H9 (cell line): ENCODE measurements around the gene SLC30A7. TPM values are rescaled to one million over a fixed set of nuclear protein-coding genes. Genes with fewer than 3 reads are reported as not detected.

Experiments
- DNase-seq: peaks from one replicate; pipeline ENCODE4 v3.0.0-alpha.2; 2017
- H2AFZ ChIP-seq: one replicate; pipeline ENCODE4 v1.6.1; 2013; ENCODE audit warnings: mild to moderate bottlenecking, low read length, control low read depth, moderate library complexity
- H2AK5ac ChIP-seq: 2 replicates; pipeline ENCODE4 v1.6.1; 2013; ENCODE audit warnings: low read length, control low read depth, mixed read lengths; ENCODE audit not compliant: insufficient read length
- H2BK120ac ChIP-seq: one replicate; pipeline ENCODE4 v1.6.1; 2013; ENCODE audit warnings: low read depth, mild to moderate bottlenecking, low read length, control low read depth, inconsistent platforms; ENCODE audit not compliant: poor library complexity, severe bottlenecking
- H2BK12ac ChIP-seq: 2 replicates; pipeline ENCODE4 v1.6.1; 2013; ENCODE audit warnings: low read length, control low read depth, mixed read lengths, low read depth; ENCODE audit not compliant: insufficient read length
- H2BK15ac ChIP-seq: 2 replicates; pipeline ENCODE4 v1.6.1; 2013; ENCODE audit warnings: low read depth, low read length, control low read depth
- H2BK20ac ChIP-seq: one replicate; pipeline ENCODE4 v1.6.1; 2013; ENCODE audit warnings: low read depth, mild to moderate bottlenecking, low read length, control low read depth, inconsistent platforms; ENCODE audit not compliant: poor library complexity, severe bottlenecking
- H2BK5ac ChIP-seq: 2 replicates; pipeline ENCODE4 v1.6.1; 2013; ENCODE audit warnings: low read length, control low read depth, mixed read lengths; ENCODE audit not compliant: insufficient read length
- H3K14ac ChIP-seq: 2 replicates; pipeline ENCODE4 v1.6.1; 2013; ENCODE audit warnings: low read length, control low read depth; ENCODE audit not compliant: insufficient read depth
- H3K18ac ChIP-seq: 2 replicates; pipeline ENCODE4 v1.6.1; 2013; ENCODE audit warnings: low read depth, mild to moderate bottlenecking, mixed read lengths, low read length, control low read depth; ENCODE audit not compliant: insufficient read length
- H3K23ac ChIP-seq: 2 replicates; pipeline ENCODE4 v1.6.1; 2013; ENCODE audit warnings: low read length, control low read depth, mixed read lengths, low read depth; ENCODE audit not compliant: insufficient read length
- H3K23me2 ChIP-seq: 2 replicates; pipeline ENCODE4 v1.6.1; 2013; ENCODE audit warnings: low read depth, mild to moderate bottlenecking, mixed read lengths, low read length, control low read depth; ENCODE audit not compliant: insufficient read length, poor library complexity, severe bottlenecking
- H3K27ac ChIP-seq: 2 replicates; pipeline ENCODE4 v1.5.1; 2013; ENCODE audit warnings: low read length, control low read depth, mixed read lengths, low read depth; ENCODE audit not compliant: insufficient read length
- H3K27me3 ChIP-seq: 2 replicates; pipeline ENCODE4 v1.6.1; 2013; ENCODE audit warnings: low read length, control low read depth, inconsistent platforms; ENCODE audit not compliant: insufficient read depth
- H3K4ac ChIP-seq: 2 replicates; pipeline ENCODE4 v1.6.1; 2013; ENCODE audit warnings: low read depth, mild to moderate bottlenecking, control low read depth, inconsistent platforms, low read length, moderate library complexity
- H3K4me1 ChIP-seq: 2 replicates; pipeline ENCODE4 v1.6.1; 2013; ENCODE audit warnings: low read length, control low read depth, inconsistent platforms; ENCODE audit not compliant: insufficient read depth
- H3K4me2 ChIP-seq: 2 replicates; pipeline ENCODE4 v1.6.1; 2013; ENCODE audit warnings: low read length, control low read depth, mixed read lengths; ENCODE audit not compliant: insufficient read length, insufficient read depth
- H3K56ac ChIP-seq: 2 replicates; pipeline ENCODE4 v1.6.1; 2013; ENCODE audit warnings: low read depth, mild to moderate bottlenecking, mixed read lengths, low read length, control low read depth; ENCODE audit not compliant: insufficient read length
- H3K79me1 ChIP-seq: 2 replicates; pipeline ENCODE4 v1.6.1; 2013; ENCODE audit warnings: low read depth, mild to moderate bottlenecking, moderate library complexity, low read length, control low read depth, inconsistent platforms; ENCODE audit not compliant: insufficient read depth, poor library complexity, severe bottlenecking
- H3K79me2 ChIP-seq: 2 replicates; pipeline ENCODE4 v1.6.1; 2013; ENCODE audit warnings: low read length, control low read depth, inconsistent platforms; ENCODE audit not compliant: insufficient read depth
- H3K9ac ChIP-seq: 2 replicates; pipeline ENCODE4 v1.6.1; 2013; ENCODE audit warnings: low read length, control low read depth, mixed read lengths; ENCODE audit not compliant: insufficient read length; ENCODE audit errors: extremely low read depth
- H3K9me3 ChIP-seq: one replicate; pipeline ENCODE4 v1.6.1; 2013; ENCODE audit warnings: low read depth, low read length, inconsistent platforms; ENCODE audit not compliant: control insufficient read depth
- H3T11ph ChIP-seq: one replicate; pipeline ENCODE4 v1.6.1; 2013; ENCODE audit warnings: mild to moderate bottlenecking, low read length, control low read depth, inconsistent platforms
- H4K20me1 ChIP-seq: one replicate; pipeline ENCODE4 v1.6.1; 2013; ENCODE audit not compliant: control insufficient read depth, insufficient read length, insufficient read depth
- H4K5ac ChIP-seq: 2 replicates; pipeline ENCODE4 v1.6.1; 2013; ENCODE audit warnings: low read depth, mild to moderate bottlenecking, mixed read lengths, low read length, control low read depth; ENCODE audit not compliant: insufficient read length
- H4K8ac ChIP-seq: replicated peaks from 2 replicates; pipeline ENCODE4 v1.6.1; 2013; ENCODE audit warnings: low read length, control low read depth, mixed read lengths, low read depth; ENCODE audit not compliant: insufficient read length
- H4K91ac ChIP-seq: 2 replicates; pipeline ENCODE4 v1.6.1; 2013; ENCODE audit warnings: low read depth, mild to moderate bottlenecking, moderate library complexity, mixed read lengths, low read length, control low read depth; ENCODE audit not compliant: insufficient read length
- H3K27ac Mint-ChIP-seq, 3 experiments: 2 replicates in 2 of 3; 3 replicates in 1 of 3; pipeline ENCODE4 v1.8.0; 2020 to 2021; ENCODE audit warnings: mixed read lengths in 3 of 3, mild to moderate bottlenecking in 1 of 3, moderate library complexity in 1 of 3
- H3K27me3 Mint-ChIP-seq: 2 replicates; pipeline ENCODE4 v1.8.0; 2021; ENCODE audit warnings: low read depth, mild to moderate bottlenecking, moderate library complexity, mixed read lengths
- H3K36me3 Mint-ChIP-seq, 3 experiments: 2 replicates in 2 of 3; 3 replicates in 1 of 3; pipeline ENCODE4 v1.8.0; 2020 to 2021; ENCODE audit warnings: low read depth in 3 of 3, mixed read lengths in 3 of 3; ENCODE audit not compliant: insufficient read depth in 1 of 3
- H3K4me1 Mint-ChIP-seq, 2 experiments: 2 replicates each; pipeline ENCODE4 v1.8.0; 2020; ENCODE audit warnings: mixed read lengths in 2 of 2
- H3K4me3 Mint-ChIP-seq, 2 experiments: 2 replicates in 1 of 2; 3 replicates in 1 of 2; pipeline ENCODE4 v1.8.0; 2020 to 2021; ENCODE audit warnings: mild to moderate bottlenecking in 2 of 2, mixed read lengths in 2 of 2, moderate library complexity in 1 of 2
- H3K9me3 Mint-ChIP-seq, 2 experiments: 2 replicates in 1 of 2; 3 replicates in 1 of 2; pipeline ENCODE4 v1.8.0; 2020; ENCODE audit warnings: mild to moderate bottlenecking in 2 of 2, mixed read lengths in 2 of 2, moderate library complexity in 1 of 2
- WGBS: extraction: QIAGEN DNeasy Blood & Tissue Kit; methylation state at CpG from one replicate; pipeline ENCODE4 v1.1.7; 2013; ENCODE audit warnings: missing lambda C conversion rate, low lambda C conversion rate, mixed read lengths; ENCODE audit not compliant: insufficient read length; ENCODE audit errors: extremely low coverage; 5-methylcytosine and 5-hydroxymethylcytosine counted together
- total RNA-seq: library from RNA; stranded (reverse); gene quantifications from 2 replicates; pipeline ENCODE4 v1.2.1, GENCODE V29; 2021
- TF ChIP-seq, protein P1 (sequence below): fragments of 200-600 bp; sonication (generic); conservative IDR thresholded peaks from 3 replicates; pipeline ENCODE4 v1.8.0; 2021; ENCODE audit warnings: antibody characterized with exemption, mild to moderate bottlenecking

Gene SLC30A7
- total RNA-seq, 1 experiment from 2014 or later = 25.6 TPM

- Histone ChIP-seq H2AFZ (no peak overlapping the region), H2BK15ac (no peak overlapping the region), H4K91ac (no peak overlapping the region), H3K9me3 (no peaks in the 10 kb centered on the region), H2BK20ac (no peak overlapping the region), H3K79me1 (no peaks in the 10 kb centered on the region), H4K20me1 (no peaks in the 10 kb centered on the region), H3K4me2 (no peak overlapping the region), H2BK5ac (no peak overlapping the region), H3K4ac (no peak overlapping the region), H3K79me2 (no peaks in the 10 kb centered on the region), H3K56ac (no peak overlapping the region), H4K5ac (no peak overlapping the region), H3K4me1 (peaks cover 13% of the 10 kb centered on the region; the same call in 1 of the 2 replicates), H3K27me3 (no peaks in the 10 kb centered on the region), H3K27ac (no peak overlapping the region), H3K18ac (no peak overlapping the region), H3K23me2 (no peaks in the 10 kb centered on the region), H3K23ac (no peak overlapping the region), H4K8ac (no peak overlapping the region), H3K14ac (no peak overlapping the region), H3K9ac (no peak overlapping the region), H2BK120ac (no peak overlapping the region), H2BK12ac (no peak overlapping the region), H3T11ph (no peak overlapping the region), H2AK5ac (no peak overlapping the region)
- Mint-ChIP-seq H3K4me3 (no peak overlapping the region), H3K4me1 (peaks cover 44 to 48% of the 10 kb centered on the region in 2 experiments), H3K9me3 (no peaks in the 10 kb centered on the region), H3K27me3 (no peaks in the 10 kb centered on the region), H3K27ac (peak overlapping the region in 2 of 3 experiments; percentile 85 to 93; a peak in 1 of 7 replicates), H3K36me3 (peaks cover 10 to 14% (median 11%) of the 10 kb centered on the region in 3 experiments; a peak in 6 of 7 replicates)
- TF ChIP-seq, protein P1, sequence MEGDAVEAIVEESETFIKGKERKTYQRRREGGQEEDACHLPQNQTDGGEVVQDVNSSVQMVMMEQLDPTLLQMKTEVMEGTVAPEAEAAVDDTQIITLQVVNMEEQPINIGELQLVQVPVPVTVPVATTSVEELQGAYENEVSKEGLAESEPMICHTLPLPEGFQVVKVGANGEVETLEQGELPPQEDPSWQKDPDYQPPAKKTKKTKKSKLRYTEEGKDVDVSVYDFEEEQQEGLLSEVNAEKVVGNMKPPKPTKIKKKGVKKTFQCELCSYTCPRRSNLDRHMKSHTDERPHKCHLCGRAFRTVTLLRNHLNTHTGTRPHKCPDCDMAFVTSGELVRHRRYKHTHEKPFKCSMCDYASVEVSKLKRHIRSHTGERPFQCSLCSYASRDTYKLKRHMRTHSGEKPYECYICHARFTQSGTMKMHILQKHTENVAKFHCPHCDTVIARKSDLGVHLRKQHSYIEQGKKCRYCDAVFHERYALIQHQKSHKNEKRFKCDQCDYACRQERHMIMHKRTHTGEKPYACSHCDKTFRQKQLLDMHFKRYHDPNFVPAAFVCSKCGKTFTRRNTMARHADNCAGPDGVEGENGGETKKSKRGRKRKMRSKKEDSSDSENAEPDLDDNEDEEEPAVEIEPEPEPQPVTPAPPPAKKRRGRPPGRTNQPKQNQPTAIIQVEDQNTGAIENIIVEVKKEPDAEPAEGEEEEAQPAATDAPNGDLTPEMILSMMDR = no peak
- no CpG with 5 or more reads among the region's 2 CpGs for WGBS
- DNase-seq = no peak
Observed at GRCh38 chr1:100953960-100954730, 58.3 kb downstream of the SLC30A7 start.
